H1 (cell line): Measurements from ENCODE around the gene ARMC9.

ENCODE experiments used
- CTCF ChIP-seq, 3 experiments: IDR thresholded peaks; 1 replicate in 2 of 3; 2 replicates in 1 of 3; pipeline versions ENCODE4 v1.5.1 to v1.6.1; 2011; ENCODE audit warnings: low read length in 3 of 3, mild to moderate bottlenecking in 3 of 3, inconsistent platforms in 2 of 3, low read depth in 1 of 3, moderate library complexity in 1 of 3; ENCODE audit not compliant: insufficient read depth in 1 of 3; ENCODE audit errors: control extremely low read depth in 1 of 3
- E2F6 ChIP-seq: IDR thresholded peaks from 2 replicates; pipeline ENCODE4 v1.6.1; 2012; ENCODE audit warnings: inconsistent platforms
- EGR1 ChIP-seq: IDR thresholded peaks from 2 replicates; pipeline ENCODE4 v1.6.1; 2011; ENCODE audit warnings: low read depth, low read length, borderline replicate concordance
- KDM5A ChIP-seq: fragments of 200-600 bp; IDR thresholded peaks from 2 replicates; pipeline ENCODE4 v1.7.1; 2012; ENCODE audit warnings: mild to moderate bottlenecking, low read length, inconsistent platforms, mixed read lengths
- PHF8 ChIP-seq: fragments of 200-600 bp; sonication (generic); conservative IDR thresholded peaks from 2 replicates; pipeline ENCODE4 v1.7.1; 2012; ENCODE audit warnings: low read depth, mild to moderate bottlenecking, inconsistent platforms, low read length, moderate library complexity
- POLR2AphosphoS5 ChIP-seq: IDR thresholded peaks from 2 replicates; pipeline ENCODE4 v1.6.1; 2011; ENCODE audit warnings: low read depth, low read length

GRCh38 chr2:231331533-231331932 lies 133.1 kb downstream of the ARMC9 start:
- no peak for TF ChIP-seq E2F6
- no peak for TF ChIP-seq PHF8
- TF ChIP-seq KDM5A = no peak
- no peak for TF ChIP-seq CTCF (IDR thresholded peaks at IDR 0.05; ENCODE audit: control extremely low read depth in 1 of 3, insufficient read depth in 1 of 3, low read depth in 1 of 3, low read length in 3 of 3)
- TF ChIP-seq POLR2AphosphoS5 = no peak
- no peak for TF ChIP-seq EGR1
